NCI-H2227 treated with DMSO at 0.1 percent for 48 hours (cell line): ENCODE data around the gene AURKA.
"Not testable (repeated sequence)": the region's sequence is repeated elsewhere in the genome, so short reads cannot be mapped to it uniquely, and the experiment has no call there.

Experiments
- DNase-seq: peaks from one replicate; lab custom pipeline; 2025; lab: John Stamatoyannopoulos, UW

Gene AURKA

DNA sequence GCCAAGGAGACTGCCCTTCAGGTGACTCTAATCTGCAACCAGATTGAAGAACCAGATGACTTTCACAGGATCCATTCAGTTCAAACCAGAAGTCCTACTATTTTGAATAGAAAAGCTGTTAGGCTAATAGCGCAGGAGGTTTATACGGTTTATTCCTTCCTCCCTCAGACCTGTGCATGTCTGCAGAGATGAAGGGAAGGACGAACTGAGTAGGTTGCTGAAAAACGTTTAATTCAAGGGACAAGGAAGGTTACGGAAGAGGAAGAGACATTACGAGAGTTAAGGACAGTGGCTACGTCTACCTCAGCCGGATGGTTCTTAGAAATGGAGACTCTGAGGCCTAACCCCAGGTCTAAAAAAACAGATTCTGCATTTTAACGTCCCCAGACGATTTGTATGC is 978 bp downstream of the AURKA start:
- DNase-seq, result no peak

DNA sequence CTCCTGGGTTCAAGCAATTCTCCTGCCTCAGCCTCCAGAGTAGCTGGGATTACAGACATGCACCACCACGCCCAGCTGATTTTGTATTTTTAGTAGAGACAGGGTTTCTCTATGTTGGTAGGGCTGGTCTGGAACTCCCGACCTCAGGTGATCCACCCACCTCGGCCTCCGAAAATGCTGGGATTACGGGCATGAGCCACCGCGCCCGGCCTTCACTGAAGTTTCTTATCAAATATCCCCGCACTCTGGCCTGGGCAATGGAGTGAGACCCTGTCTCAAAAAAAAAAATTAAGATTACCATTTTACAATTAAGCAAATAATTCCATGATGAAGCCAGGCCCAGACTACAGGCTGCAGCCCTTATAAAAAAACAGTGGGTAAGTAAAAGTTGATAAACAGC is 1.6 kb downstream of the AURKA start:
- DNase-seq, result not testable (repeated sequence)

DNA sequence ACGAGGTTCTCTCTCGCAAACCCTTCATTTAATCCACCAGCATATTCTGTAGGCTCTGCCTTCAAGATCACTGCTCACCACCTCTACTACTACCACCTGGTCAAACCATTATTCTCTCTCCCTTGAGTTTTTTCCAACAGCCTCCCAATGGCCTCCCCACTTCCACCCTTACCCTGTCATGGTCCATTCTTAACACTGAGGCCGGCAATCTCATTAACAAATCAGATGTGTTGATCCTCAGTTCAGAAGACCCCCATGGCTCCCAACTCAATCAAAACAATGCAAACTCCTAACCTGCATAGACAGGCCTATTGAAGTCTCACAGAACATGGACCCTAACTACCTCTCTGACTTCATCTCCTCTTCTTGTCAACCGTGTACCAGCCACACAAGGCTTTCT is 2.2 kb downstream of the AURKA start:
- no peak for DNase-seq

DNA sequence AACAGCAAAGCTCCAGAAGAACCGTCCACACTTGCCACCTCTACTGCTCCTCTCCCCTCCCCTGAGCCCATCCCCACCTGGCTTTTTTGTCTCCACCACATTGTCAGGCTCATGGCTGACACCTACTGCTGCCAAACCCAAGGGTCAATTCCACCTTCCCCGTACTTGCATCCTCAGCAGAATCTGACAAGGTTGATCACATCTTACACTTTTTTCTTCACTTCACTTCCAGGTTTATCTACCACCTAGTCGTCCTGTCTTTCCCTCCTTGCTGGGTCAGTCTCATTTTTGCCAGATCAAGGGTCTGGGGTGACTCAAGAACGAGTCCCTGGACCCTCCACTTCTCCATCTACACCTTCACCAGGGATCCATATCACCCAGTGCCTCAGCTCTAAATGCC is 3.1 kb downstream of the AURKA start:
- no peak for DNase-seq

DNA sequence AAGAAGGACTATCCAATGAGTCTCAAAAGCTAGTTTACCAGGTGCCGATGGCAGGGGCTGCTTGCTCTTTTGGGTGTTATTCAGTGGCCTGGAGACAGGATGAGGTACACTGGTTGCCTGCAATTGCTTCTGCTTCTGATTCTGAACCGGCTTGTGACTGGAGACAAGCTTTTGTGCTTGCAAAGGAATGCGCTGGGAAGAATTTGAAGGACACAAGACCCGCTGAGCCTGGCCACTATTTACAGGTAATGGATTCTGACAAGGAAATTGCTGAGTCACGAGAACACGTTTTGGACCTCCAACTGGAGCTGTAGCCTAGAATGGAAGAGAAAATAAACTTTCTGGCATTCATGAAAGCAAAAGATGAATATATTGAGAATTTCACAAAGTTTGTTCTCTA is 5.8 kb downstream of the AURKA start:
- no peak for DNase-seq

DNA sequence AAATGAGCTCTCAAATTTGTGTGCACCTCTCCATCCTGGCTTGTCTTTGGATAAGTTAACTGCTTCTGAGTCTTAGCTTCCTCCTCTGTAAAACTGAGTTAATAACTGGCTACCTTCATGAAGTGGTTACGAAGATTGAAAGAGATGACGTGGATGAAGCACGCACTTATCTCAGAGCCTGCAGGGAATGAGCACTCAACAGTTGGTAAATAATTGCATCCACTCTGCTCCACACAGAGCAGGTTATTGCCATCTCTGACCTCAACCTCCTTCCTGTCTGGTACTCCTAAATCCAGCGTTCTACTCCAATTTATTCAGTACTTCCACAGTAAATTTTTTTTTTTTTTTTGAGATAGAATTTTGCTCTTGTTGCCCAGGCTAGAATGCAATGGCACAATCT is 6.9 kb downstream of the AURKA start:
- peak; percentile 33 for DNase-seq

DNA sequence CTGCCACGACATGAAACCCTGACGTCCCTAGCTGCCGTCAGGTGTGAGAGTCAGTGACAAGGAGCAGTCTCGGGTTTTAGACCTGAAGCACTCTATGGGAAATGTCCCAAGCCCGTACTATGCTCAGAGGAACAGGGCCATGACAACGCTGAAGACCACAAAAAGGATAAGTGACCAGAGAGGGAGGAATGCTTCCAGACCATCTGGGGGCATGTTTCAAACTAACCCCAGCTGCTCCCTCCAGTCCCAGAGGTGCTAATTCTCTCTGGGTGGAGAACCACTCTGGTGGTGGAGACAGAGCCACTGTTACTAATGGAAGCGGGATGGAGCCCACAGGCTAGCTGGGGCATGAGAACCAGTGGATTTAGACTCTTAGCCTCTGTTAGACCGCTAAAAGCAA is 8.7 kb downstream of the AURKA start:
- no peak for DNase-seq

DNA sequence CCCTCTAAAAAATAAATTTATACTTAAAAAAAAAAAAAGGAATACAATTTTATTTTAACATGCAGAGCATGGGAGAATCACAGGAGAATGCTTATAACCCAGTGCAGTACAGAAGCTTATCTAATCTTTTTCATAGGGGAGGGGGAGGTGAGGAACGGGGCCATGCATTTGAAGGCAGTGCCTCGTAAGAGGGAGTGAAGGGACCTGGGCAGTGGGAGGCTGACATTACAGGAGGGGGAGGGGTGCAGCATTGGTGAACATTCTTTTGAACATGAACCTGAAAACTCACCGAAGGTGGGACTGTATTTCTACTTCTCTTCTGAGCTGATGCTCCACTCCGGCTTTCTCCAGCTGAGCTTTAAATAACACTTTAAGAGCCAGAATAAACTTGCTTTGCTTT is 9.3 kb downstream of the AURKA start:
- no peak for DNase-seq

DNA sequence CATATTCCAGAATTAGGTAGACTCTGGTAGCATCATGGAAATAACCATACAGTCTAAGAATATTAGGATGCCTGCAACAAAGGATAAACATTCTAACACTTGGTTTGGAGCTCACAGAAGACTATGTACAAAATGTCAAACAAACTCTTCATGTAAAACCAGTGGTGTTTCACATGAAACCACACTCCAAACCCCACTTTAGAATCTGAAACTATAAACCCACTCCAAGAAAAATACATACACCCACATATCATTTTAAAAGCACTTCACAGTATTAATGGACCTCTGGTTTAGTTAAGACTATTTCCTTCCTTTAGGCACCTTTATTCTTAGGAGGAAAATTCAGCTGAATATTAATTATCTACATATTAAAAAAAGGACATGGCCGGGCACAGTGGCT is 10.5 kb downstream of the AURKA start:
- DNase-seq, result no peak

DNA sequence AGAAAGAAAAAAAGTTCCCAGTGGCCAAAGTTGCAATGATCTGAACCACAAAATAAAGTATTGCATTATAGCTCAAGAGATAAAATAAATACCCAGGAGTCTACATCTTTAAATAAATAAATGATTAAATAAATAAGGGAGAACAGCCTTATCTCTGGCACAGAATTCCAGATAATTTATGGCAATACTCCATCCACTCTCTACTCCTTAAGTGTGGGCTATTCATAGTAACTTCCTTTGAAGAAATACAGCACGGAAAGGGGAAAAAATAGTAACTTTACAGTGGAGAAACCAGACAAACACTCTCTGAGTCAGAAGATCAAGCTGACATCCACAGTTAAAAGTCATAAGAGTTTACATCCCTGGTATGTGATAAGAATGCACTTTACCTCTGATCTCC is 11.6 kb downstream of the AURKA start:
- no peak for DNase-seq

DNA sequence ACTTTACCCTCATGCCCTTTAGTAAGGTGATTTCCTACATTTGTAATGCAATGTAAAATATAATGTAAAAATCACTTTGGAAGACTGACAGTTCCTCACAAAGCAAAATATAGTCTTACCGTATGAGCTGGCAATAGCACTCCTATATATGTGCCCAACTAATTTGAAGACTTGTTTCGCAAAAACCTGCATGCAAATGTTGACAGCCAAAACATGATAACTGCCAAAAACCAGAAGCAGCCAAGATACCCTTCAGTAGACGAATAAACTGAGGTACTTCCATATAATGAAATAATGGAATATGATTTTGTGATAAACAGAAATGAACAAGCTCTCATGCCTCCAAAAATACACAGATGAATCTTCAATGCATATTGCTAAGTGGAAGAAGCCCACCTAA is 13.6 kb downstream of the AURKA start:
- no peak for DNase-seq

DNA sequence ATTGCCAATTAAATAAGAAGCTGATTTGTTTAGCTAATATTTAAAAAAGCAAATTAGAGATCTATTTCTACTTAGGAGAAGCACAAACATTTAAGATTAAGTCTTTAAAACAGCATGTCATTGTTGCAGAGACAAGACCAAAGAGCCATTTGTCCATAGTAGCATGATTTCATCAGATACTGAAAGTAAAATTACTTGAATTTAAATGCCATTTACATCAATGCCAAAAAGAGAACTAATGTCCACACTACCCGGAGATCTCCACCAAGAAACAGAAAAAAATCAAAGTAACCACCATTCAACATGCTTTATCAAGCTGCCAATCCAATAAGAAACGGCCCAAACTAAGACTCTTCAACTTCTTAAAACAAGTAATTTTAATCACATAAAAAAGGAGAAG is 15.7 kb downstream of the AURKA start:
- DNase-seq, result no peak

DNA sequence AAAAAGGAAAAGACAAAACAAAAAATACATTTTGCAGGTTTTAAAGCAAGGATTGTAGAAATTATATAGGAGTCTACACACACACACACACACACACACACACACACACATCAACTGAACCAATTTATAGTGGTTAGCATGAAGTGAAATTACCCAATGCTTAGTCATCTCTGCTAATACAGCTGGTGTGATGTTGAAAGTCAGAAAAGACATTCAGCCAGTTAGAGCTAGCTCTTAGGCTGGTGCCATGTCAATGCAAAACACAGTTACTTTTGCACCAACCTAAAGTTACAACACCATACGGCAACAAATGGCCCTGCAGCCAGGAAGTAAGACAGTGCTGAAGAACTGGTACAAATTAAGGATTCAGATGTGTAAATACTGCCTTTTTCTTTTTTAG is 18.1 kb downstream of the AURKA start:
- no peak for DNase-seq

DNA sequence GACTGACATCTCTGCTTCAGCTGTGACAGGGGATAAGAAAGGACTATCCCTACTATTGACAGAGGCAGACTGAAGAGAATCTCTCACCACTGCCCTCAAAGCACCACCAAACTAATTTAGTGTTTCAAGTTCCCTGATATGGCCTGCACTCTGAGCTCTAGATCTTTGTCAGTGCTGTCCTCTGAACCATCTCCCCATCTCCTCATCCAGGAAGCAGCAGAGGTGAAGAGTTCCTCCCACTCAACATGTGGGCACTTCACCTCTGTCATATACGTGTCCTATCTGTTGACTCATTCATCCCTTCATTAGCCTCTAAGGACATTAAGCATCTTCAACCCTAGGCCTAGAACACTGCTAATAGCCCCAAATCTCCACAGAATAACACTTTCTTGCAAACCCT is 19.2 kb downstream of the AURKA start:
- DNase-seq, result no peak

DNA sequence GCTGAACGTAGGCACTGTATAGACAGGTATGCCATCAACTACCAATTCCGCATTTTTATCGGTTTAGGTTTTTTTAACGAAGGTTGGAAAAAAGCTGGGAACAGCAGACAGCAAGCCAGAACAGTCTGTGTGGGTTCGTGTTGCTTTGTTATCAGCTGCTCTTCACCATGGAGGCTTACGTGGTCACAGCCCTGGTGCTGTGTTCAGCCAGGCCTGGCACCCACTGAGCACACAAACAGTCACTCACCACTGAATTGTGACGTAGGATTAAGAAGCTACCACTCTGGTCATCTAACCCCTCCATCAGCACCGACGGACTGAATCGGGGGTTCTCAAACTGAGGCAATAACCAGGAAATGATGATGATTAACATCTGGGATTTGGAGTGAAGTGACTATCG is 20.0 kb downstream of the AURKA start:
- no peak for DNase-seq

DNA sequence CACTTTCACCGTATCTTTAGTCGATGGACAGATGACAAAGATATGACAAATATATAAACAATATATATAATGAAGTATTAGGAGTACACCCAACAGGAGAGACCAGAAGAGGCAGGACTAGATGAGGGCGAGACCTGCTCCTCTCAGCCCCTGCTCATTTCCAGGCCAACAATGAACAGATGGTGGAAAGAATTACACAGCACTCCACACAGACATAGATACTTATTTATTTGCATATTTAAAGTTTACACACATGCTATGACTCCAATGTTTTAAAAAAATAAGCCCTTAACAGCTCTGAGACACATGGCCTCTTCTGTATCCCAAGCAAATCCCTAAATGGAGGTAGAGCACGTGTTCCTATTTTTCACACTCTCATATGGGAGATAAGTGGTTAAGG is 22.8 kb downstream of the AURKA start:
- no peak for DNase-seq

DNA sequence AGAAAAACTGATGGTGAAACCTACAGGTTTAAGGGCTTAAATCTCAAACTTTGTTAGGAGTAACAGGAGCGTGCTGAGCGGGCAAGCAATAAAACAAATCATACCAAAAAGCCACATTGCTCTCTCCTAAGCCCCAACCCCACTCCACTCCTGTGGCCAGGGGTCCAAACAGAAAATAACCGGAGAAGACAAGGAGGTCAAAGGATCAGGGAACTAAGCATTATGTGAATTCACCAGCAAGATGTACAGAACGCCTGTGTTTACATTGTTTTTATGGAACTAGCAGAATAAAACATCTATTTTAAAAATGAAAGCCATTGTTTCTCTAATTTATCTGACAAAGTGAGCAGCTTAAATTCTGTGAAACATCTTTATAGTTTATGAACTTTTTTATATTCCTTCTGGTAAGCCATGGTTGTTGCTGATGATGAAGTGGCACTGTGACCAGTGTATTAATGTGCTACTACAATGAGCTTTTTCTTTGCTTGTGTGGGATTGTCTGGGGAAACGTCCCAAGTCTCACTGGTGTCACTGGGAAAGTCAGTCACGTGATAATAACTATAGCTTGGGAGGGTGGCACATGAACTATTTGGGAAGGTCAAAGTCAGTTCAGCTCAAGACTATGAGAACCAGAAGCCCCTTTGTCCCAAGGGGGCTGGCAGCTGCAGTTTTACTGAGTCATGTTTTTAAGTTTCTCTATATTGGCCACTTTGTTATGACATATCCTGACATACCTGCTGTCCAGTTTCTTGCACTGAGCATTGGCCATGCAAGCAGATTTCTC is 23.5 kb downstream of the AURKA start:
- DNase-seq, result no peak

DNA sequence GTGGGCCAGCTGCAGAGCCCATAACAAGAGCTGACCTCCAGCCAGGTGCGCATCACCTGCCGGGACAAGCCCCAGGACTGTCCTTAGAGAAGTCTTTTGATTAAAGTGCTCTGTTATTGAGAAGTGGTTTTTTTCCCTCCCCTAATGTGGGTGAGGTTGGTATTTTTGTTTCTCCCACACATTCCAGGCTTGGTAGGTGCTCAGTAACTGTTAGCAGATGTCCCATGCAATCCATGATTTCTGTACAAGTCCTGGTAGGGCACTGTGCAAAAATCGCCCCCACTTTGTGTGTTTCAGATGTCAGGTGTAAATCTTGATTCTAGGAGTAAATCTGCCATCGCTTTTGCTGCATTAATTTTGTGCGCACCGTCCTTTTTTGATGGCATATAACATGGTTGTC is 28.5 kb downstream of the AURKA start:
- no peak for DNase-seq

DNA sequence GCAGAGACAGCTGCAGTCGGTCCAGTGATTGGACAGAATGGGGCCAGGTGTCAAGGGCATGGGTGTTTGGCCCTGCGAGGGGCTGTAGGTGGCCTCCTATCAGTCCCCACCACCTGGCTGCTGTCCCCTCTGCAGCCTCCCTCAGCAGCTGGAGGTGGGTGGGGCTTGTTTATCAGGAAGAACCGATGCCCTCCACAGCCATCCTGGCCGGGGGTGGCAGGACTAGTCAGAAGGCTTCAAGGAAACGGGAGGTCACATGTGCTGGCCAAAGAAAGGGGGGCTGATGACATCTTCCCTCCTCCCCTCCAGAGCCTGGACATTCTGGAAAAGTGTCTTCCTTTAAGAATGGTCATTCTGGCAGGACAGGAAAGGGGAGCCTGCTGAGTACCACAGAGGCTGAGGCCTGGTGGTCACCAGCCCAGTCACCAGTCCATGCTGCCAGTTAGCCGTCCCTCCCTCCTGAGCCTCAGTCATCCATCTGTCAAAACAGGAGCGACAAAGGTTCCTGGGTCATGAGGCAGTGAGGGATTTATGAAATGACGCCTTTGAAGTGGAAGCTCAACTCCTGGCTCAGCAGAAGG is 29.1 kb downstream of the AURKA start:
- no peak for DNase-seq

DNA sequence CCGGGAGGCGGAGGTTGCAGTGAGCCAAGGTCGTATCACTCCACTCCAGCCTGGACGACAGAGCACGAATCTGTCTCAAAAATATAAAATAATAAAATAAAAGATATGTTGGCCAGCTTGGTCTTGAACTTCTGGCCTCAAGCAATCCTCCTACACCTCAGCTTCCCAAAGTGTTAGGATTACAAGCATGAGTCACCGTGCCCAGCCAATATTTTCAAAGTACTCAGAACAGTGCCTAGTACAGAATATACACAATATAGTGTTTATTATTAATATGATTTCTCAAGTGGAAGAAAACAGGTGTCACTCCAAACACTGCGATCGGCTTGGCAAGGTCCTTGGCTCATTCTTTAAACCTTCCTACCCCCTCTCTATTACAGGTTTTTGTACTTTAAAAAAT is 30.1 kb downstream of the AURKA start:
- DNase-seq, result no peak

DNA sequence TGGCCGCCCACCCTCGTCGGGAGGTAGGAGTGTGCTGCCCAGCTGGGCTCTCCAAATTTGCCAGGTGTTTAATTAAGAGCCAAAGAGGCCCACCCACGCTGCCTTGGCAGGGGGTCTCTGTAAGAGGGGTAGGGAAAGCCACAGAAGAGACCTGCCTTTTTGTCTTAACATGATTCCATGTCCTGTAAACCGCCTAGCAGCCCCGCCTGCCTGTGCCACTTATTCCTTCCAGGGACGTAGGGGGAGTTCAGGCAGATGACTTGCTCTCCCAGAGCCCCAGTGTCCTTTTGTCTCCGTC is 31.2 kb downstream of the AURKA start:
- no peak for DNase-seq

DNA sequence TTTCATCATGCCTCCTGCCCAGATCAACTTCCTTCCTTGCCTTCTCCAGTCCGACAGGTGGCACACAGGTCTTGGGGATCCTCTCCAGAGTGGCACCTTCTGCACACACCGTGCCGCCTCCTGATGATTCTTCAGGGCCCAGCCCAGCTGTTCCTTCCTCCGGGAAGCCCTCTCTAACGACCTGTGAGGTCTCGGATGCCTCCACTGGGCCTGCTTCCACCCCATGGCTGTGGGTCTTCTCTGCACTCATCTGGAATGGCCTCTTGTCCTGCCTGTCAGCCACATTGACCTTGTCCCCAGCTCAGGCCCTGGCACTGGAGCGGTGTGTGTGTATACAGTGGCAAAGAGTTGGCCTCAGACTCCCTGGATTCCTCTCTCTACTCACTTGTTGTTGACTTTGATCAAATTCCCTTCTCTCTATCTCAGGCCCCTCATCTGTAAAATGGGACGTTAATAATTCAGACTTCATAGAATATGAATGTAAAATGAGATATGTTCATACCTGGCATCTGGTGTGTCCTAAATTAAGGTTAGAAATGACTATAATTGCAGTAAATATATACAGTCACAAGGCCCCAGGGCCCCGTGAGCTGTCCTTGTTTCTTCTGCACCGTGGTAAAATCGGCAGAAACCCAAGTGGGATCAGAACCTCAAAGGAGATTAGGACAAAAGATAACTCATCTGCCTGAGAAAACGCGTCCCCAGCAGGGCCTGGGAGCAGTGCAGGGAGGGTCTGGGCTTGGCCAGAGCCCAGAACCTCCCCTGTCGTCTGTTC is 31.7 kb downstream of the AURKA start:
- no peak for DNase-seq
